Cardiac muscle cell (in vitro differentiated cells and primary cell): ENCODE results near the gene LHX6. TPM values are rescaled to one million over a fixed set of nuclear protein-coding genes. Genes with fewer than 3 reads are reported as not detected.

Source experiments
- DNase-seq, 2 donors: peaks; one replicate each; pipeline versions ENCODE4 v3.0.0 to v3.0.0-alpha.2; 2010 to 2017; ENCODE audit warnings: low read depth in 1 of 2, low spot score in 1 of 2
- H3K27ac ChIP-seq: fragments of 200-600 bp; sonication (generic); 2 replicates; pipeline ENCODE4 v1.5.1; 2016
- H3K27me3 ChIP-seq: fragments of 200-600 bp; sonication (generic); 2 replicates; pipeline ENCODE4 v1.6.0; 2016; ENCODE audit warnings: control low read depth
- H3K36me3 ChIP-seq: fragments of 200-600 bp; sonication (generic); 2 replicates; pipeline ENCODE4 v1.5.1; 2016; ENCODE audit warnings: control low read depth
- H3K4me1 ChIP-seq: fragments of 200-600 bp; sonication (generic); 2 replicates; pipeline ENCODE4 v1.8.1; 2017; ENCODE audit warnings: low read depth, mild to moderate bottlenecking, mixed run types
- H3K4me3 ChIP-seq: fragments of 200-600 bp; sonication (generic); 2 replicates; pipeline ENCODE4 v1.5.1; 2016; ENCODE audit warnings: mild to moderate bottlenecking
- H3K9me3 ChIP-seq: fragments of 200-600 bp; sonication (generic); 2 replicates; pipeline ENCODE4 v1.5.1; 2017; ENCODE audit warnings: low read depth, mild to moderate bottlenecking, control low read depth
- CTCF ChIP-seq: IDR thresholded peaks from 2 replicates; pipeline ENCODE4 v1.5.1; 2012; ENCODE audit warnings: low read depth, mild to moderate bottlenecking, low read length
- polyA plus RNA-seq: library from polyadenylated mRNA; unstranded; fragments of >200 nt; fragmentation: Nextera tagmentation; extraction: Ambion mirVana; gene quantifications from 2 replicates; pipeline ENCODE4 v1.2.1, GENCODE V29; 2016
- total RNA-seq: library from RNA; depleted of rRNA; stranded (reverse); fragments of >200 nt; gene quantifications from 2 replicates; pipeline ENCODE4 v1.2.3, GENCODE V29; 2016

Gene LHX6
- total and polyA plus RNA-seq, 2 experiments from 2014 or later = 0.12 TPM; not detected in 1

GRCh38 chr9:122205176-122205575 lies 23.6 kb downstream of the LHX6 start:
- H3K9me3 ChIP-seq = no peaks in the 10 kb centered on the region
- no peaks in the 10 kb centered on the region for H3K4me1 ChIP-seq
- no peak for TF ChIP-seq CTCF
- no peak overlapping the region for H3K27ac ChIP-seq
- H3K36me3 ChIP-seq = no peaks in the 10 kb centered on the region
- no peak overlapping the region for H3K4me3 ChIP-seq
- no peak for DNase-seq
- peaks cover 15% of the 10 kb centered on the region for H3K27me3 ChIP-seq

- peaks cover 12% of the 10 kb centered on the region for H3K27me3 ChIP-seq
- H3K27ac ChIP-seq = no peak overlapping the region
- H3K4me1 ChIP-seq = no peaks in the 10 kb centered on the region
- DNase-seq = no peak
- H3K4me3 ChIP-seq = no peak overlapping the region
- no peaks in the 10 kb centered on the region for H3K9me3 ChIP-seq
- no peaks in the 10 kb centered on the region for H3K36me3 ChIP-seq
- no peak for TF ChIP-seq CTCF
Measured at GRCh38 chr9:122204491-122204890, 24.3 kb downstream of the LHX6 start.

- H3K27ac ChIP-seq = no peak overlapping the region
Measured at GRCh38 chr9:122204055-122204454, 24.7 kb downstream of the LHX6 start.

GRCh38 chr9:122202111-122202510 lies 26.6 kb downstream of the LHX6 start:
- DNase-seq = no peak
- no peaks in the 10 kb centered on the region for H3K9me3 ChIP-seq
- peaks cover 5% of the 10 kb centered on the region for H3K27me3 ChIP-seq
- no peak overlapping the region for H3K27ac ChIP-seq
- no peak overlapping the region for H3K4me3 ChIP-seq
- H3K4me1 ChIP-seq = no peaks in the 10 kb centered on the region
- H3K36me3 ChIP-seq = no peaks in the 10 kb centered on the region
- TF ChIP-seq CTCF = no peak

More at GRCh38 chr9:122204055-122204454, 24.7 kb downstream of the LHX6 start:
- no peak for DNase-seq
- Histone ChIP-seq H3K4me1 (no peaks in the 10 kb centered on the region), H3K36me3 (no peaks in the 10 kb centered on the region), H3K9me3 (no peaks in the 10 kb centered on the region), H3K4me3 (no peak overlapping the region), H3K27me3 (peaks cover 10% of the 10 kb centered on the region)
- no peak for TF ChIP-seq CTCF

- no peak for DNase-seq
- H3K9me3 ChIP-seq = no peaks in the 10 kb centered on the region
- H3K27ac ChIP-seq = no peak overlapping the region
- H3K4me3 ChIP-seq = no peak overlapping the region
- no peaks in the 10 kb centered on the region for H3K4me1 ChIP-seq
- H3K27me3 ChIP-seq = peaks cover under 1% of the 10 kb centered on the region
- no peaks in the 10 kb centered on the region for H3K36me3 ChIP-seq
- no peak for TF ChIP-seq CTCF
Measured at GRCh38 chr9:122201641-122202040, 27.1 kb downstream of the LHX6 start.
